GM19324 (cell line): ENCODE data around the gene JOSD1.

Experiments used
- ATAC-seq: cut with Tn5 transposase; IDR thresholded peaks from one replicate; pipeline ENCODE4 v1.9.1; 2021; ENCODE audit warnings: mild to moderate bottlenecking, moderate library complexity; ENCODE audit not compliant: unreplicated experiment, low FRiP score

JOSD1 gene

GRCh38 chr22:38638728-38639127 is 62.0 kb downstream of the JOSD1 start:
- ATAC-seq, result no peak

GRCh38 chr22:38638216-38638615 is 62.5 kb downstream of the JOSD1 start:
- no peak for ATAC-seq
